ENCODE data around the gene UBAC2. TPM values are rescaled to one million over a fixed set of nuclear protein-coding genes. Genes with fewer than 3 reads are reported as not detected.
A peak's percentile ranks its signal among the peaks of the same experiment; 100 is the strongest.

Gene UBAC2
- total and polyA plus RNA-seq, 2 of the 4 experiments (the other 2 are of a cell fraction): 20.8 to 36.3 TPM

GRCh38 chr13:99422586-99423220, 222.0 kb downstream of the UBAC2 start:
- ATAC-seq (ENCODE audit: low read depth): no peak
- Histone ChIP-seq H3K18ac (ENCODE audit: low read depth, low read length) (no peak overlapping the region), H4K20me1 (ENCODE audit: insufficient read depth, low read length) (no peaks in the 10 kb centered on the region), H3K27ac (ENCODE audit: insufficient read depth, low read length) (no peak overlapping the region), H2AFZ (replicated peaks; ENCODE audit: low read length, poor library complexity) (no peak overlapping the region), H3K4me2 (ENCODE audit: low read depth, low read length) (no peak overlapping the region), H3K9me3 (ENCODE audit: control insufficient read depth, insufficient read depth, low read length) (peaks cover 1% of the 10 kb centered on the region; the same call in 1 of the 2 replicates), H3K27me3 (ENCODE audit: control insufficient read depth, insufficient read depth, low read length) (peaks cover 45% of the 10 kb centered on the region), H3K9ac (ENCODE audit: low read depth, low read length) (no peak overlapping the region), H3K4me1 (ENCODE audit: control insufficient read depth, insufficient read depth, low read length) (no peaks in the 10 kb centered on the region), H3K4me3 (ENCODE audit: insufficient read depth, low read depth, low read length) (no peak overlapping the region), H4K8ac (ENCODE audit: low read depth in 2 of 2, low read length in 2 of 2) (no peak overlapping the region), H3K23ac (ENCODE audit: low read depth, low read length) (no peak overlapping the region), H2AK5ac (ENCODE audit: low read depth, low read length) (no peak overlapping the region), H2AK9ac (replicated peaks; ENCODE audit: low read depth, low read length, poor library complexity) (peak overlapping the region; percentile 35), H4K91ac (ENCODE audit: insufficient read depth, low read depth, low read length) (no peak overlapping the region), H3K14ac (replicated peaks; ENCODE audit: low read depth, low read length) (no peak overlapping the region), H3K36me3 (ENCODE audit: control insufficient read depth, insufficient read depth, low read length) (no peaks in the 10 kb centered on the region), H3K79me1 (ENCODE audit: low read depth in 1 of 2, low read length in 2 of 2) (no peaks in the 10 kb centered on the region), H2BK5ac (ENCODE audit: low read depth, low read length, poor library complexity, severe bottlenecking) (no peak overlapping the region), H2BK15ac (ENCODE audit: low read depth, low read length) (no peak overlapping the region), H3K4ac (ENCODE audit: low read depth, low read length) (no peak overlapping the region), H4K5ac (ENCODE audit: low read depth, low read length) (no peak overlapping the region), H2BK20ac (ENCODE audit: low read depth, low read length) (no peak overlapping the region), H3K9me1 (ENCODE audit: insufficient read depth, low read length) (no peaks in the 10 kb centered on the region), H3K56ac (ENCODE audit: extremely low read depth, insufficient read depth, low read length) (no peak overlapping the region), H2BK120ac (ENCODE audit: low read depth, low read length) (no peak overlapping the region)
- WGBS, 2 experiments (ENCODE audit: extremely low coverage in 2 of 2, insufficient read length in 1 of 2): 87% methylated on average over 11 of the region's 13 CpGs; no CpG with 5 or more reads in 1 of the 2 experiments
- TF ChIP-seq MAFK (IDR thresholded peaks at IDR 0.05; ENCODE audit: low read depth, low read length) (no peak), RCOR1 (IDR thresholded peaks at IDR 0.05; ENCODE audit: insufficient replicate concordance, low read length) (no peak), SMC3 (IDR thresholded peaks at IDR 0.05; ENCODE audit: low read depth, low read length) (no peak), BHLHE40 (IDR thresholded peaks at IDR 0.05; ENCODE audit: low read depth, low read length) (no peak), RAD21 (IDR thresholded peaks at IDR 0.05; ENCODE audit: low read length) (no peak), NFE2L2 (IDR thresholded peaks at IDR 0.05; ENCODE audit: low read depth, low read length) (no peak)
- CTCF ChIA-PET: no interaction called here
- in situ Hi-C loops (cut with MboI; ENCODE audit: low sequenced_read_pairs): no loop called here
- intact Hi-C loops (cut with micrococcal nuclease): no loop called here
- POLR2A ChIA-PET (ENCODE audit: unreplicated experiment): no interaction called here
- dilution Hi-C loops (cut with HindIII; ENCODE audit: low sequenced_read_pairs, unreplicated experiment): no loop called here
- BruUV-seq (replicated peaks): no TSS peak
- DNase-seq: no peak

Measured in IMR-90 (cell line).